Measurements from ENCODE around the gene ABCB11. TPM values are rescaled to one million over a fixed set of nuclear protein-coding genes. Genes with fewer than 3 reads are reported as not detected.
A peak's percentile ranks its signal among the peaks of the same experiment; 100 is the strongest.

ABCB11 gene
- total RNA-seq, 1 experiment from 2014 or later, result not detected

DNA sequence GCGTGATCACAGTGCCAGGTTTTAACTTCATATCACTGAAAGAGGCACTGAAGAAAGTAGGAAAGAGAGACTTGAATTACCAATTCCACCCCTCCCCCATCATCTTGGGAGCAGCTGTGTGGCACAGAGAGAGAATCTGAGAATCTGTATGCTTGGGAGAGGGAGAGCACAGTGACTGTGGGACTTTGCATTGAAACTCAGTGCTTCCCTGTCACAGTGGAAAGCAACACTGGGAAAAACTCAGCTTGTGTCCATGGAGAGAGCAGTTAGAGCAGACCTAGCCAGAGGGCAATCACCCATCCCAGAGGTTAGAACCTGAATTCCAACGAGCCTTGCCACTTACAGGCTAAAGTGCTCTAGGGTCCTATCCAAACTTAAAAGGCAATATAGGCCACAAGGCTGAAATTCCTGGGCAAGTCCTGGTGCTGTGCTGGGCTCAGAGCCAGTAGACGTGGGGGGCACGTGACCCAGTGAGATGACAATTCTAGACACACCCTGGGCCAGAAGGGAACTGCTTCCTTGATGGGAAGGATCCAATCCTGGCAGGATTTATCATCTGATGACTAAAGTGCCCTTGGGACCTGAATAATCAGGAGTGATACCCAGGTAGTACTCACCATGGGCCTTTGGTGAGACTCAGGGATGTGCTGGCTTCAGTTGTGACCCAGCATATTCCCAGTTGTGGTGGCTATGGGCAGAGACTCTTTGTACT lies 15.5 kb upstream of the ABCB11 start:
- DNase-seq (ENCODE audit: low read depth), result peak; percentile 26

DNA sequence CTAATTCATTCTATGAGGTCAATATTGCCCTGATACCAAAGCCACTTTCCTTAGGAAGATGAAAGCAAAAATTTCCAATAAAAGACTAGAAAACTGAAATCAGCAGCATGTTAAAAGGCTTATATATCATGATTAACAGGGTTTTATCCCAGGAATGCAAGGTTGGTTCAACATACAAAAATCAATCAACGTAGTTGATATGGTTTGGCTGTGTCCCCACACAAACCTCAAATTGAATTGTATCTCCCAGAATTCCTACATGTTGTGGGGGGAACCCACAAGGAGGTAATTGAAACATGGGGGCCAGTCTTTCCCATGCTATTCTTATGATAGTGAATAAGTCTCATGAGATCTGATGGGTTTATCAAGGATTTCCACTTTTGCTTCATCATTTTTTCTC lies 11.7 kb upstream of the ABCB11 start:
- no peak for DNase-seq (ENCODE audit: low read depth)

DNA sequence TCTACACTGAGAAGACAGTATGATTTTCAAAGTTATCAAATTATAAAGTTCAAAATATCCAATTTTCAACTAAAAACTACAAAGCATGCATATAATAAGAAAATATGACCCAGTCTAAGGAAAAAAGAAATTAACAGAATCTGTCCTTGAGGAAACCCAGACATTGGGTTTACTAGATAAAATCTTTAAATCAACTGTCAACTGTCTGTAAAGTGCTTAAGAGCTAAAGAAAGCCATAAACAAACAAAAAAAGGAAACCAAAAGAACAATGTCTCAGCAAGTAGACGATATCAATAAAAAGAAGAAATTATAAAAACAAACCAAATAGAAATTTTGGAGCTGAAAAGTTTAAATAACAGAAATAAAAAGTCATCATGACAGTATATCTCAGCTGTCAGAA lies 10.5 kb upstream of the ABCB11 start:
- no peak for DNase-seq (ENCODE audit: low read depth)

DNA sequence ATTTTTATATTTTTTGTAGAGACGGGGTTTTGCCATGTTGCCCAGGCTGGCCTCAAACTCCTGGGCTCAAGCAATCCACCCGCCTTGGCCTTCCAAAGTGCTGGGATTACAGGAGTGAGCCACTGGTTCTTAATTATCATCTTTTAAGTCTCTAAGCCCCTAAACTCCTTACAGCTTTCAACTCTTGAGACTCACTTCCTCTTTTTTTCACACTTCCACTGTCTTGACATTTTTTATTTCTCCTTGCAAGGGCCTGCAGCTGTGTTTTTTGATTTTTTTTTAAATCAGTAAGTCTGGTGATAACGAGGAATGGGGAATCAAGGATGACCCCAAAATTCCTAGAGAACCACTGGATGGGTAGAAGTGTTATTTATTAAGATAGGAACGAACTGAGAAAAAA lies 8.6 kb upstream of the ABCB11 start:
- DNase-seq (ENCODE audit: low read depth), result no peak

DNA sequence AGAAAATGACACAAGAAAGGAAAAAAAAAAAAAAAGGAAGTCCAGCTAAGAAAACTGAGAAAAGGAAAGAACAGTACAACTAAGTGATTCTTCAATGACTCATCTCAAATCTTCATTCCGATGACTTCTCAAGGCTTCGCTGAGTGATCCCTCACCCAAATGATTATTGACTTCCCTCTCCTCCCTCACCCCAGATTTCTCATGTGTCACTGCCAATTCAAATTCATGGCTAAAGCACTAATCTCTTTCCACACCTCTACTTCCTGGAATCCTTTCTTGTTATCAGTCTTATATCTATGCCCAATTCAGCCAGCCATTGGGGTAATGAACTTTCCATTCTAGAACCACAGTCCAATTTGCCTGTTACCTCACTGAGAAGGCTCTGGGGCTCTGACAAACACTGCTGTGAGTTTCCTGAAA lies 7.2 kb upstream of the ABCB11 start:
- peak; percentile 82 for DNase-seq (ENCODE audit: low read depth)

DNA sequence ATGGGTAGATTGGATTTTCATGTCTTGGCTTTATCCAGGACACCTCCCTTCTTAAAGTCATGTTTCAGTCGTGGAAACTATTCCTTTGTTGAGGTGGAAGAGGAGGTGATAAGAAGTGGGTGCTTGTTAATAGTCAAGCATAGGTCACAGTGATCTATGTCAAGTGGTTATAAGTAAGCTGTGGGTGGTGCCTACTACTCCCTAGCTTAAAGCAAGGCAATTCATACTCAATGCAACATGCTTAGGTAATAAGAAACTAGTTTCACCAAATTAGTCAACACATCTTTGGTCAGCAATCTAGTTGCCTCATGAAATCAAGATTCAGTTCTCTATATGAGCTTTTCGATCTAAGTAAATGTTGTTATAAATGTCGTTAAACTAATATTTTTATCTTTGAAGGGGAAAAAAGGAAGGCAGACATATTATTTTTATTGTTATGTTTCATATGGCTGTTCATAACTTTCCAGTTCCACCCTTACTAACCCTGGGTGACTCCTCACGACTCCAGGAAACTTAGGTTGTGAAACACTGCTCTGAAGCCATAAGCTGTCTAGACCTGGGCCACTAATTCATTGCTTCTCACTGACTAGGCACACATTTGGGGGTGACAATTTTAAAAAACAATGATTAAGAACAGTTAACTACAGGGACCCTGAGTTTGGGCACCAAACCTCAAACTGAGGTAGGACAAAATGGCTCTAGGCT lies 5.8 kb upstream of the ABCB11 start:
- no peak for DNase-seq (ENCODE audit: low read depth)

DNA sequence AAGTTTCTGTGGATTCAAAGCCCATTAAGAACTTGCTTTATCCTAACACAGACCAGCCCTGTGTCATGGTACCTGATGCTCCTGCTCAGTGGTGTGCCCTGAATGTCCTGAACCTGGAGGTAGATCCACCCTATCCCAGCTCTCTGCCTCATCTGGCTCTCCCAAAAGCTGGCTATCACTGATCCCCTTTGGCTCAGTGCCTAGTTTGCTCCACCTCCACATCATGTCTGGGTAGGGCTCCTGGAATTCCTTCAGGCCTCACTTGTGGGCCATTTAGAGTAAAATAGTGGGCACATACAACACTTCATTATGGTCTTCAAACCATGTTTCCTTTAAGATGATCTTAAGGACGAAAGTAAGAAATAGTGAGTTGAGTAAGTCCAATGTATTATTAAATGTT lies 4.8 kb upstream of the ABCB11 start:
- no peak for DNase-seq (ENCODE audit: low read depth)

DNA sequence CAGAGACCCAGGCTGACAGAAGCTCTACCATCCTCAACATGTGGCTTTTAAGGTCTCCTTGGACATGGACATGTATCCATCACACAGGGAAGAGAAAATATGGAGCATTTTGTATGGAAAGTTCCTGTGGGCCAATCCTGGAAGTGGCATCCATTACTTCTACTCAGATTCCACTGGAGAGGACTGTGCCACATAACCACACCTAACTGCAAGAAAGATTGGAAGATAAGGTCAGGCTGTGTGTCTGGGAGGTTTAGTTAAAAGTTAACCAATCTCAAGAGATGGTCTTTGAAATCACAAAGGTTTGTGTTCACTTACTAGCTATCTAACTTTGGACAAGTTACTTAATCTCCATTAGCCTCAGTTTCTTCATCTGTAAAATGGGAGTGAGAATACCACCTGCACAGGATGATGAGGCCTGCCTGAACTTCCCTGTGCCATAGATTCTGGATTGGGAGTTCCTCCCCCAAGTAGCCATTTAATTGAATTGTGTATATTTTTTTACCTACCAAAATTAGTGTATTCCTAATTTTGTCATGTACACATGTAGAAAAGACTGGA lies 3.9 kb upstream of the ABCB11 start:
- no peak for DNase-seq (ENCODE audit: low read depth)

DNA sequence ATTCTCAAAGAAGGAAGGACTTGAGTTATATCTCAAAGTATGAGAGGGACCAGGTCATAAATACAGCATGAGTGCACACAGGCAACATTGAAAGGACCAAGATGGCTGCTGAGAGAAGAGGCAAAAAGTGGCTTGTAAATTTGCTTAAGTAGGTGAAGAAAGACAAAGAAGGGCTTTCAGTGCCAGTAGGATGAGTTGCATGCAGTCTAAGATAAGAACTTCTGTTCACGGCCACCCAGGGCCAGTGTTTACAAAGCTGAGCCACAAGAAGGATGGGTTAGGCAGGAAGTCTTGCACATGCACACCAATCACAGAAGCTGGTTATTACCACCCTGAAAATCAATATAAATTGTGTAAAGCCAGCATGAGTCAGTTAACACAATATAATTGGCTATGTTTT lies 3.1 kb upstream of the ABCB11 start:
- DNase-seq (ENCODE audit: low read depth), result peak; percentile 83

DNA sequence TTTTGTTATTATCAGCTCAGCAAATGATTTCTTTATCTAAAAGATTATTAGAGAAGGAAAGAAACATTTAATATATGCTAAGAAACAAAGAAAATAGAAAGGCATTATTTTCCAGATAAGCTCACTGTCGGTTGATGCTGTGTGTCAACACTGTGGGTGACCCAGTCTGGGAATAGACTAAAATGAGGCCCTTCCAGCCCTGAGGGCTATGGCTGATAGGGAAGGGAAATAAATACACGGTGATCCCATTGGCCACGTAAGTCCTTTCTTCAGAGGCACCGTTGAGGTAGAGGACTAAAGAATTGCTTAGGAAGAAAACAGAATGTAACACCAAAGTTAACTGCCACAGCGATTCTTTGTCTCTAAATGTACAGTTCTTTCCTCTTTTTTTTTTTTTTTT lies 1.8 kb downstream of the ABCB11 start:
- DNase-seq (ENCODE audit: low read depth), result no peak

DNA sequence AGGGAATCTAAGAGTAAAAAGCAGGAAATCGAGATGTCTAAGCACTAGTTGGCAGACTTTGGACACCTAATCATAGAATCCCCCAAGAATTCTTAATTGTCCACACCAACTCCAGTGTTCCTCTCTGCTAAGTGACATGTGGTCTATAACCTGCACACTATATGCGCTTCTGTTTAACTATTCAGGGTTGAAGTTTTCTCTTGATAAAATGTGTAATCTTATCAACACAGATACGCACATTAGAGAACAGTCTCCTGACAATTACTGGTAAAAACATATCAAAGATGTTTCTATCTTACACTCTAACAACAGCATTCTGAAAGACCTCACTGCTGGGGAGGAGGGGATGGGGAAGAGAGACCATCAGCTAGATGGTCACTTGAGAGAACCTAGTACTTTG lies 3.9 kb downstream of the ABCB11 start:
- DNase-seq (ENCODE audit: low read depth), result no peak

DNA sequence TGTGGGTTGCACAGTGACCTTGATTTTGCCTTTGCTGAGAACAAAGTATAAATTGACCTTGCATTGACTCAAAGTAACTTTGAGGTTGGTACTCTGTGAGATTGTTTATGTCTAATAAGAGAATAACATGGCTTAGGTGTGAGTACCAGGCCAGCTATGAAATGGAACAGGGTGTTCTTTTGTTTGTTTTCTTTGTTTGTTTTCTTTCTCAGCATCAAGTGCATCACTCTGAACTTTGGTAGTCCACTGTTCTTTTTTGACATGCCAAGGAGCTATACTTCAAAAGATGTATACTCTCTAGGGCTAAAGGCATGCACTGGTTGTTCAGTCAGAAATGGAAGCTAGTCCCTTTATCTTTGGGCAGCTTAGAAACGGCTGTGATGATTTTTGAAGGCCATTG lies 5.1 kb downstream of the ABCB11 start:
- DNase-seq (ENCODE audit: low read depth), result no peak

DNA sequence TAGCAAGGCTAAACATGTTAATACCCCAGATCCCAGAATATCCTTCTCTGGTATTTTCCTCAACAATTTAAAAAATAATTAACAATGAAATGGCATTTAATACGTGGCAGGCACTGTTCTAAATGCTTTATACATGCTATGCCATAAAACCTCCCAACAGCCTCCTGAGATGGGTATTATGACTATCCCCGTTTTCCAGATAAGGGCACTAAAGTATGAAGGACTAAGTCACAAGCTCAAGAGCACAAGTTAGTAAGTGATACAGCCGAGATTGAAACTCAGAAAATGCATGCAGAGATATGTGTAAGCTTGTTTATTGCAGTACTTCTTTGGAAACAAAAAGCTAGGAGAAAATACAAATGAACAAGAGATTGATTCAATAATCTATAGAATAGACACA lies 8.0 kb downstream of the ABCB11 start:
- no peak for DNase-seq (ENCODE audit: low read depth)

DNA sequence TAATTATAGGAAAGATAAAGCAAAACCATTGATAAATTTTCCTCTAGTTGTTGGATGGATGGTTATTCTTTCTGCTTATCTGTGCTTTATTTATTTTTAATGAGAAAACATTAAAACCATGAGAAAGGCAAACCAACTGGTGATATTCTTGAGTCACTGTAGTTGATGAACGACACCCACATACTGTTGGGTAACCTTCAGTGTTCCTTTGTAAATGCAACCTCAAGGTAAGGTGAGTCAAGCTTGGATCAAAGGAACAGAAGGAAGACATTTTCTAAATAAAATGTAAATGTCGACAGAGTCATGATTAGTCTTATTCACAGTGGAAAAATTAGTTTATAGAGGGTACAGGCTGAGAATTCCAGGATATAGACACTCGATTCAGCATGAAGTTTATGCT lies 12.7 kb downstream of the ABCB11 start:
- DNase-seq (ENCODE audit: low read depth), result no peak

DNA sequence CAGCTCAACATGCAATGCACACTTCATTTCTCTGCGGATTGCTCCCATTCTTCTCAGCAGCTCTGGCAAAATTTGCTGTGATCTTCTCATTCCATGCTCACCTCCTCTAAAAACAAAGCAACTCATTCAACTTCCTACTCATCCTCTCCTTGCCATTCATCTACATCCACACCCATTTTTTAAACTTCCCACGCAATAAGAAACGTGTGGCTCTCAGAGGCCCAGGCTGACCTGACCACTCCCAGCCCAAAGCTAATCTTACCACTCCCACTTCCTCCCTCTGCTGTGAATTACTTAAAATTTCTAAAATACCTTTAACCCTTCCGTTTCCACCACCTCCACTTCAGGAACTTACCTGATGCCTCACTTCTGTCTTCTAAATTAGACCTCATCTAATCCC lies 15.2 kb downstream of the ABCB11 start:
- no peak for DNase-seq (ENCODE audit: low read depth)

DNA sequence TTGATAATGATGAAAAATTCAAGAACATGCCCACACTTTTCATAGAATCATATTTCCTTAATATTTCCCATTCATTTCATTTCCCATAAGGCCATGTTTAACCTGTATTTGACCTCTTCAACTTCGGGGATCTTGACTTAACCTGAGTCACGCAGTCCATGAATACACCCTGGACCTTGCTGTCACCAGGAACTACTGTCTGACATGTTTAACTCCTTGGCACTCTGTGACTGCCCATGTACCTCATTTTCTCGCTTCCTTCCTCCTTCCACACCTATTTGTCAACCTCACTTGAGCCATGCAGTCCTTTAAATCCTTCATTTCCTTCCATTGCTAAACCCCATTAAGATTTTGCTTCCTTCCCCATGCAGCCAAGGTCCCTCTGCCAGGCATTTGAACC lies 16.3 kb downstream of the ABCB11 start:
- DNase-seq (ENCODE audit: low read depth), result no peak

DNA sequence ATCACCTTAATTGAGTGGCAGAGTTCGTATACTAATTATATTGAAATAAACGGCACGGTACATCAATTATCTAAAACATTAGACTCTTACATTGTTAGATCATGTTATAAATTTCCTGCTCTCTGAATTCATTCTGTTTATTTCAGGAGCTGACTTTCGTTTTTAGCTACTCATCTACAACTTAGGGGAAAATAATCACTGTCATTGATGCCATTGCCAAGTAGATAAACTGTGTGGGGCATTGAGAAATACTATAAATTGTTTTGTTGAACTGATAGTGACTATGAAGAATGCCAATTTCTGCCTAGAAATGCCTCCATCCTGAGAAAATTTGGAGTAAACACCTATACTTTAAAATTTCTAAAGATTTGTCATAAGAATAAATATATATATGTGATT lies 17.5 kb downstream of the ABCB11 start:
- no peak for DNase-seq (ENCODE audit: low read depth)

DNA sequence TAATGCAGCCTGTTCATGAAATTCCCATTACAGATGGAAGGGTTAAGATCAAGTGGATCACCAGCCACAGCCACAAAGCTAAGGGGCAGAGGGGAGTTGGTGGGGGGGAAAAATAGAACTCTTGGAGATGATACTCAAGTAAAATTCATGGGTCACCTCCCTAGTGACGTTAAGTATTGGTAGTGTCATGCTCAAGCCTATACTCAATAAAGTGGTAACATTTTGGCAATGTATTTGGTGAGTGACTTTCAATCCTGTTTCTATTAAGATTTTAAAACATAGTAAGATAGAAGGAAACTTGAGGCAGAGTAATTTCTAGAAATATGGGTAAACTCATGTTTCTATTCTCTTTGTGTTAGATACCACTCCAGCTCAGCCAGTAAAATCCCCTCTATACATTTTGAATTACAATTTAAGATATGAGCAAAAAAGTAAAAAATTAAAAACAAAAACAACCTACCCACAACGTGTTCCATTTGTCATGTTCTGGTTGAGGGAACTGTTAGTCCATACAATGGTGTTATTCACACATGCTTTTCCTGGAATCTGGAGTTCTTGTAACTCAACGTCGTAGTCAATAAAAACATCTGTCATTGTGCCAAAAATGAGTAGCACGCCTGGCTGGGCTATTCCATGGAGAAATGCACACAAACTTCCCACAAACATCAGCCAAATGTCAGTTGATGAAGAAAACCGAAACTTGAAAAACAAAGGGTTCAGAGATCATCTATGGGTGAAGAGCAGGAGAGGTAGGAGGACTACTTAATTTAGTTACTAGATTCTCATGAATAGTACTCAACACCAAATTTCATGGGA lies 18.1 kb downstream of the ABCB11 start:
- DNase-seq (ENCODE audit: low read depth), result no peak

DNA sequence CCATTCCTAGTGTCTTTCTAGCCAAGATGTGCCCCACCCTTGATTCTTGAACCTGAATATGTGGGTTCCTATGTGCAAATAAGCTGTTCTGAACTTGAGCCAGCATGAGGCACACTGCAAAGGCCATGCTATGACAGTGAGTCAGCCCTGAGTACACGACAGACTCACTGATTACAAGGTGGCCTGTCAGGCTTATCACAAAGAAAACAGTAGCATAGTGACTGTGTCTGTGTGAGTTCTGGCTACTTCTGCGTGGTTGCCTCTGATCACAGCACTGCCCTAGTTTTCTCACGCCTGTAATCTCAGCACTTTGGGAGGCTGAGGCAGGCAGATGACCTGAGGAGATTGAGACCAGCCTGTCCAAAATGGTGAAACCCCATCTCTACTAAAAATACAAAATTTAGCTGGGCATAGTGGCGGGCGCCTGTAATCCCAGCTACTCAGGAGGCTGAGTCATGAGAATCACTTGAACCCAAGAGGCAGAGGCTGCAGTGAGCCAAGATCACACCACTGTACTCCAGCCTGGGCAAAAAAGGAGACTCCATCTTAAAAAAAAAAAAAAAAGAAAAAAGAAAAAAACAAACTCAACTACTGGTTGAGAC lies 18.8 kb downstream of the ABCB11 start:
- DNase-seq (ENCODE audit: low read depth), result peak; percentile 89

DNA sequence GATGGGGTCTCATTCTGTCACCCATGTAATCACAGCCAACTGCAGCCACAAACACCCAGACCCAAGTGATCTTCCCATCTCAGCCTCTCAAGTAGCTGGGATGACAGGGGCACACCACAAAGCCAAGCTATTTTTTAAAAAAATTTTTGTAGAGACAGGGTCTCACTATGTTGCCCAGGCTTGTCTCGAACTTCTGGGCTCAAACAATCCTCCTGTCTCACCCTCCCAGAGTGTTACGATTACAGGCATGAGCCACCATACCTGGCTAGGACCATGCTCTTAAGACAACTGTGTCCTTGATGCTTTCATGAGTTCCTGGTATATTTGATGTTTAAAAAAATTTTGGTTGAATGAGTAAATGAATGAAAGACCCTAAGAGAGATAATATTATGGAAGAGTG lies 19.4 kb downstream of the ABCB11 start:
- no peak for DNase-seq (ENCODE audit: low read depth)

DNA sequence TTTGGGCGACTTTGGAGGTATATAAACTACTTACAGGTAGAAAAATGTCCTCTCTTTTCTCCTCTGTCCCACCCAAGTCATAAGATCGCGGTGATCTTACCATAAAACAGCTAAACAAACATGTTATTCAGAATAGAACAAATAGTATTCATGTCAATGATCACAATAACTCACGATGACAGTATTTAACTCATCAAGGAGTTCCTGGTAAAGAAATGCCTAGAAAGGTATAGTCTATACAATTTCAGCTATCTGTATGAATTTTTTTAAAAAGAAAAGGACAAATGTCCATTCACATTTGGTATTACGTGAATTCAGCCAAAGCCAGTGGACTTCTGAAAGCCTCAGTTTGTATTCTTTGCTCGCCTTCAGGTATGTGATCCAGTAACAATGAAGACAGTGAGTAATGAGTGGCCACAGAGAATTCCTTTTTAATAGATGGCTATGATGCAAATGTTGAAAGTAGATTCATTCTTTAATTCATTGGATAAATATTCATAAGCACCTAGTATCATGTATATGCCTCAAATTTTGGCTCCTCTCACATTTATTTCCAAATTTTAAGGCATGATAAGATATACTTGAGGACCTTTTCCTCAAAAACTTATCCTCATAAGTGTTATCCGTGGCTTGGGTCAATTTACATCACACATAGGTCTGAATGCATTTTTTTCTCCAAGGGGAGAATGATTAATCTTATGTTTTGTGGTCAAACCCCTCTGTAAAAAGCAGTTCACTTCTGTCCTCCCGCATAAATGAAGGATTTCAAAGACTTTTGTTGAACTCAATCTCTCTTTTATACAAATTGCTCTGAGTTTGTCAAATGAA lies 20.3 kb downstream of the ABCB11 start:
- no peak for DNase-seq (ENCODE audit: low read depth)

Measured in HT1080 (cell line).